Skeletal muscle cell (primary cell): ENCODE results near the gene SMIM41.

ENCODE experiments used
- DNase-seq: peaks from one replicate; pipeline ENCODE4 v3.0.0-alpha.2; 2010; ENCODE audit warnings: low read depth
- H3K4me3 ChIP-seq: 2 replicates; pipeline ENCODE4 v1.5.1; 2011; ENCODE audit warnings: low read depth, mild to moderate bottlenecking, control low read depth, low read length, moderate library complexity

Gene SMIM41

GRCh38 chr12:52156757-52157565, 77.5 kb downstream of the SMIM41 start:
- no peak for DNase-seq
- no peak overlapping the region for H3K4me3 ChIP-seq

GRCh38 chr12:52157566-52158150, 78.2 kb downstream of the SMIM41 start:
- no peak for DNase-seq

More at GRCh38 chr12:52157566-52158150, 78.2 kb downstream of the SMIM41 start:
- no peak overlapping the region for H3K4me3 ChIP-seq
